ENCODE measurements around the gene EFEMP1. TPM values are rescaled to one million over a fixed set of nuclear protein-coding genes. Genes with fewer than 3 reads are reported as not detected.
A peak's percentile ranks its signal among the peaks of the same experiment; 100 is the strongest.
"Not testable (repeated sequence)": the region's sequence is repeated elsewhere in the genome, so short reads cannot be mapped to it uniquely, and the experiment has no call there.

Gene EFEMP1
- total RNA-seq, 1 donor from 2014 or later = 219 TPM

DNA sequence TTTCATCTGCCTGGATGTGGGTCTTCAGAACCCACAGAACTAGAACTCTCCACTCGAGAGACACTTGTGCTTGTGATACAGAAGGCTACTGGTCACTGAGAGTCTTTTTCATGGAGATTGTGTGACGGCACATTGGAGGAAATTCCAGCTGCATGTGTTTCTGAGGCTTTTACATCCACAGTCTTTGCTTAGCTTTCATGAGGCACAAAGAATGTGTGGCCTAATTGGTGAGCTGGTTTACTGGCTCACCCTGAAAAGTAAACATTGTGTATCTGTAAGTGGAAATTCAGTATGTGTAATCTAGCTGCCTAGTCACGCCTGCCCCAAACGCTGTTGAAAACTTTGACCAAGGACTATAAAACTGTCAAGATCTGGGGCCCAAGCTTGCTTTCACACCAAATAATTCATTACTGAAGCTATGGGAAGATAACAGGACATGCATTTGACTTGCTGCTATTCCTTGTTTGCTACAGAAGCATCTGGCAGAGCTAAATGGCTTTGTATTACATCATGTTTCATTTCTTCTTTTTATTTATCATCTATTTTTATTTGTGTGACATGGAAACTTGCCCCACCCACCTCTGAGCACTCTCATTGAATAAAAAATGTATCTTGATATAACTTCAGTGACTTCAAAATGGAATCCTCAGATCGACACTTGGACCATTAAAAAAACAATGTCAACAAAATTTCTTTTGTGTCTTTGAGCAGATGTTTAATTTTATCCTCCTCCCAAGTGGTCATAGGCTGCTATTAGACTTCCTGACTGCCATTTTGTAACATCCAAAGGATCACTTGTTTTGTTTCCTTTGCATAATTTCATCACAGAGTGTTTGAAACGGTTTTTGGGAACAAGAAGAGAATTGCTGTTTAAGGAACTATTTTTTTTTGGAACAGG lies 80.2 kb downstream of the EFEMP1 start:
- Histone ChIP-seq H3K27me3 (ENCODE audit: low read depth) (no peaks in the 10 kb centered on the region), H3K9me3 (no peaks in the 10 kb centered on the region), H3K4me1 (peaks cover 27% of the 10 kb centered on the region), H3K4me3 (no peak overlapping the region), H3K27ac (peak overlapping the region; percentile 54), H3K36me3 (no peaks in the 10 kb centered on the region)
- ATAC-seq (peak; percentile 89), DNase-seq (no peak)
- TF ChIP-seq CTCF (IDR thresholded peaks at IDR 0.05) = no peak
- intact Hi-C loops (cut with DNase I) = no loop called here

DNA sequence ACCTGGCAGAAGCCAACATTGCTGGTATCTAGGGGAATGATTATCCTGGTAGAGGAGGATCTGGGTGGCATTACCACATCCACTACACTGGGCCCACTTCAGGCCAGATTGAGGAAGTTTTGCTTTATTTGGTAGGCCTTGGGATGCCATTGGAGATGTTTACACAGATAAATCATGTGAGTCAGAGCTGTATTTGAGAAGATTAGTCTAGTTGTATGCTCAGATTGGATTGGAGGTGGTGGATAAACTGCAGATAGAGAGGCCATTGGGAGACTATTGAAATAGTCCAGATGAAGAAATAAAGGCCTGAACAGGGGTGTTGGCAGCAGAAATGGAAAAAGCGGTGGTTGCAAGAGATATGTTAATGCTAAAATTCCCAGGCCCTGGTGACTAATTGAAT lies 81.5 kb downstream of the EFEMP1 start:
- no peaks in the 10 kb centered on the region for H3K9me3 ChIP-seq
- ATAC-seq (no peak), DNase-seq (no peak)
- no peaks in the 10 kb centered on the region for H3K27me3 ChIP-seq (ENCODE audit: low read depth)
- peaks cover 27% of the 10 kb centered on the region for H3K4me1 ChIP-seq
- intact Hi-C loops (cut with DNase I) = no loop called here
- peak overlapping the region; percentile 54 for H3K27ac ChIP-seq
- TF ChIP-seq CTCF (IDR thresholded peaks at IDR 0.05) = no peak
- H3K36me3 ChIP-seq = no peaks in the 10 kb centered on the region
- no peak overlapping the region for H3K4me3 ChIP-seq

DNA sequence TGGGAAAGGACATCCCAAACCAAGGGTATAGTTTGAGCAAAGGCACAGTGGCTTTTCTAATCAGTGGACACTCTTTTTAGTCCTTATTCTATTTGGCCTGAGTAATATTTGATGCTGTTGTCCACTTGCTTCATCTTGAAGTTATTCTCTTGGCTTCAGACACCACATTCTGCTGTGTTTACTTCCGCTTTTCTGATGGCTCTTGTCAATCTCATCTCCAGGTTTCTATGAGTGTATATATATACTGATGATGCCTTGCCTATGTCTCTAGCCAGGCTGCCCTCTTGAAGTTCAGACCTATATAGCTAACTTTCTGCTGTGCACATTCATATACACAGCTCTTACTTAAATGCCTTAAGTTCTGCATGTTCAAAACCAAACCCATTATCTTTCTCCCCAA lies 83.1 kb downstream of the EFEMP1 start:
- peak overlapping the region; percentile 37 for H3K27ac ChIP-seq

GRCh38 chr2:55839182-55839819 lies 84.3 kb downstream of the EFEMP1 start:
- Histone ChIP-seq H3K4me1 (peaks cover 26% of the 10 kb centered on the region), H3K4me3 (no peak overlapping the region), H3K27ac (peak overlapping the region; percentile 37), H3K36me3 (no peaks in the 10 kb centered on the region), H3K27me3 (ENCODE audit: low read depth) (no peaks in the 10 kb centered on the region), H3K9me3 (no peaks in the 10 kb centered on the region)
- no peak for TF ChIP-seq CTCF (IDR thresholded peaks at IDR 0.05)
- intact Hi-C loops (cut with DNase I) = no loop called here
- ATAC-seq (peak; percentile 92), DNase-seq (no peak)

More for the DNA sequence above, 83.1 kb downstream of the EFEMP1 start:
- Histone ChIP-seq H3K4me1 (peaks cover 27% of the 10 kb centered on the region), H3K36me3 (no peaks in the 10 kb centered on the region), H3K27me3 (ENCODE audit: low read depth) (no peaks in the 10 kb centered on the region), H3K4me3 (no peak overlapping the region), H3K9me3 (no peaks in the 10 kb centered on the region)
- TF ChIP-seq CTCF (IDR thresholded peaks at IDR 0.05) = no peak
- DNase-seq (no peak), ATAC-seq (no peak)
- intact Hi-C loops (cut with DNase I) = no loop called here

DNA sequence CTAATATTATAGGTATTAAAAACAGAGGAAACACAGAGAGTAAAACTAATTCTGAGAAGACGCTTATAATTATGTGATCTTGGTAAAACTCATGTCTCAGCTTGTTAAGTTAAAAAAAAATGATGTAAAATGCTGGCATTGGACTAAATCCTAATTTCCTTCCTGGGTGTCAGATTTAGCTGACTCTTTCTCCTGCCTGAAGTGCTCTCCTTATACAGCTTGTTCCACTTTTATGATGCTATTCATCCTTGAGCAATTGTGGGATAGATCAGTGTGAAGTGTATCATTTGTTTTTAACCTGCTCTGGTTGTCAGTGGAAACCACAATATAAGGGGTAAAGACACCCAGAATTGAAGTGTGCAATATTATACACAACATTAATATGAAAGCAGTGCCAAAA lies 84.9 kb downstream of the EFEMP1 start:
- intact Hi-C loops (cut with DNase I) = no loop called here
- H3K9me3 ChIP-seq = no peaks in the 10 kb centered on the region
- no peaks in the 10 kb centered on the region for H3K27me3 ChIP-seq (ENCODE audit: low read depth)
- no peak overlapping the region for H3K27ac ChIP-seq
- no peak for TF ChIP-seq CTCF (IDR thresholded peaks at IDR 0.05)
- DNase-seq (no peak), ATAC-seq (peak; percentile 19 to 54)
- no peaks in the 10 kb centered on the region for H3K36me3 ChIP-seq
- peaks cover 20% of the 10 kb centered on the region for H3K4me1 ChIP-seq
- H3K4me3 ChIP-seq = no peak overlapping the region

DNA sequence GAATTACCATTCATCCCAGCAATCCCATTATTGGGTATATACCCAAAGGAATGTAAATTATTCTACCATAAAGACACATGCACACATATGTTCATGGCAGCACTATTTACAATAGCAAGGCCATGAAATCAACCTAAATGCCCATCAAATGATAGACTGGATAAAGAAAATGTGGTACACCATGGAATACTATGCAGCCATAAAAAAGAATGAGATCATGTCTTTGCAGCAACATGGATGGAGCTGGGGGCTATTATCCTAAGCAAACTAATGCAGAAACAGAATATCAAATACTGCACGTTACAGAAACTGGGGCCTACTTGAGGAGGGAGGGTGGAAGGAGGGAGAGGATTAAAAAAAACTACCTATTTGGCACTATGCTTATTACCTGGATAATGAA lies 85.5 kb downstream of the EFEMP1 start:
- H3K4me3 ChIP-seq; intact Hi-C loops (cut with DNase I); ATAC-seq; DNase-seq; H3K27me3 ChIP-seq (ENCODE audit: low read depth); H3K27ac ChIP-seq; H3K9me3 ChIP-seq; H3K36me3 ChIP-seq: not testable (repeated sequence)
- peaks cover 16% of the 10 kb centered on the region for H3K4me1 ChIP-seq

All from lower lobe of right lung (tissue), 2 donors.